SK-N-SH treated with all-trans-retinoic acid at 6 μM for 48 hours (cell line): ENCODE measurements around the gene GINS1.

Experiments used
- ARNTL ChIP-seq: fragments of 450-650 bp; formaldehyde crosslinking; IDR thresholded peaks from 2 replicates; pipeline ENCODE4 v1.5.0; 2020; ENCODE audit warnings: low read depth, mild to moderate bottlenecking, moderate library complexity, borderline replicate concordance
- CSDC2 ChIP-seq: fragments of 250-450 bp; sonication (Bioruptor Pico); IDR thresholded peaks from 2 replicates; pipeline ENCODE4 v1.5.0; 2020; ENCODE audit warnings: mild to moderate bottlenecking, moderate library complexity
- GLIS3 ChIP-seq: fragments of 250-450 bp; sonication (Bioruptor Pico); IDR thresholded peaks from 2 replicates; pipeline ENCODE4 v1.5.0; 2020; ENCODE audit warnings: mild to moderate bottlenecking, moderate library complexity
- ISL1 ChIP-seq: fragments of 250-450 bp; sonication (Bioruptor Pico); IDR thresholded peaks from 2 replicates; pipeline ENCODE4 v2.1.2; 2022; ENCODE audit warnings: mild to moderate bottlenecking, moderate library complexity
- OSR1 ChIP-seq: fragments of 250-450 bp; sonication (Bioruptor Pico); IDR thresholded peaks from 2 replicates; pipeline ENCODE4 v1.8.0; 2022; ENCODE audit warnings: moderate library complexity, mild to moderate bottlenecking, inconsistent platforms
- PATZ1 ChIP-seq: fragments of 250-450 bp; sonication (Bioruptor Pico); IDR thresholded peaks from 2 replicates; pipeline ENCODE4 v1.8.0; 2020; ENCODE audit warnings: mild to moderate bottlenecking, moderate library complexity, borderline replicate concordance
- POU6F1 ChIP-seq: fragments of 250-450 bp; sonication (Bioruptor Pico); IDR thresholded peaks from 2 replicates; pipeline ENCODE4 v1.8.0; 2021; ENCODE audit warnings: low read depth, mild to moderate bottlenecking, moderate library complexity, borderline replicate concordance
- TCF4 ChIP-seq: fragments of 250-450 bp; sonication (Bioruptor Pico); IDR thresholded peaks from 2 replicates; pipeline ENCODE4 v1.8.0; 2021; ENCODE audit warnings: mild to moderate bottlenecking, moderate library complexity, borderline replicate concordance
- ZC3H10 ChIP-seq: fragments of 250-450 bp; sonication (Bioruptor Pico); IDR thresholded peaks from 2 replicates; pipeline ENCODE4 v1.5.1; 2021; ENCODE audit warnings: mild to moderate bottlenecking, moderate library complexity
- ZFP3 ChIP-seq: fragments of 250-450 bp; sonication (Bioruptor Pico); IDR thresholded peaks from 2 replicates; pipeline ENCODE4 v1.5.0; 2020; ENCODE audit warnings: mild to moderate bottlenecking, moderate library complexity
- ZFP30 ChIP-seq: fragments of 450-650 bp; formaldehyde crosslinking; IDR thresholded peaks from 2 replicates; pipeline ENCODE4 v1.5.0; 2022; ENCODE audit warnings: mild to moderate bottlenecking, moderate library complexity
- ZNF70 ChIP-seq: fragments of 450-650 bp; formaldehyde crosslinking; IDR thresholded peaks from 2 replicates; pipeline ENCODE4 v1.5.0; 2020; ENCODE audit warnings: mild to moderate bottlenecking, moderate library complexity
- TF ChIP-seq, protein P1 (sequence below): fragments of 250-450 bp; sonication (Bioruptor Pico); IDR thresholded peaks from 2 replicates; pipeline ENCODE4 v1.5.1; 2021; ENCODE audit warnings: mild to moderate bottlenecking, moderate library complexity
- TF ChIP-seq, protein P2 (sequence below): fragments of 250-450 bp; sonication (Bioruptor Pico); IDR thresholded peaks from 2 replicates; pipeline ENCODE4 v1.5.1; 2020; ENCODE audit warnings: low read depth, mild to moderate bottlenecking, moderate library complexity

- TF ChIP-seq PATZ1, result no peak
- TF ChIP-seq POU6F1 (CRISPR knock-in tag), result no peak
- no peak for TF ChIP-seq ZFP30 (CRISPR knock-in tag)
- no peak for TF ChIP-seq ZNF70 (CRISPR knock-in tag)
- TF ChIP-seq CSDC2 (CRISPR knock-in tag), result no peak
- TF ChIP-seq, protein P1, sequence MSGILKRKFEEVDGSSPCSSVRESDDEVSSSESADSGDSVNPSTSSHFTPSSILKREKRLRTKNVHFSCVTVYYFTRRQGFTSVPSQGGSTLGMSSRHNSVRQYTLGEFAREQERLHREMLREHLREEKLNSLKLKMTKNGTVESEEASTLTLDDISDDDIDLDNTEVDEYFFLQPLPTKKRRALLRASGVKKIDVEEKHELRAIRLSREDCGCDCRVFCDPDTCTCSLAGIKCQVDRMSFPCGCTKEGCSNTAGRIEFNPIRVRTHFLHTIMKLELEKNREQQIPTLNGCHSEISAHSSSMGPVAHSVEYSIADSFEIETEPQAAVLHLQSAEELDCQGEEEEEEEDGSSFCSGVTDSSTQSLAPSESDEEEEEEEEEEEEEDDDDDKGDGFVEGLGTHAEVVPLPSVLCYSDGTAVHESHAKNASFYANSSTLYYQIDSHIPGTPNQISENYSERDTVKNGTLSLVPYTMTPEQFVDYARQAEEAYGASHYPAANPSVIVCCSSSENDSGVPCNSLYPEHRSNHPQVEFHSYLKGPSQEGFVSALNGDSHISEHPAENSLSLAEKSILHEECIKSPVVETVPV (CRISPR knock-in tag), result no peak
- TF ChIP-seq ZC3H10, result no peak
- TF ChIP-seq ARNTL (CRISPR knock-in tag), result no peak
- no peak for TF ChIP-seq OSR1 (CRISPR knock-in tag)
- TF ChIP-seq ZFP3 (CRISPR knock-in tag), result no peak
- TF ChIP-seq GLIS3 (CRISPR knock-in tag), result no peak
- no peak for TF ChIP-seq TCF4
- no peak for TF ChIP-seq ISL1 (CRISPR knock-in tag)
- TF ChIP-seq, protein P2, sequence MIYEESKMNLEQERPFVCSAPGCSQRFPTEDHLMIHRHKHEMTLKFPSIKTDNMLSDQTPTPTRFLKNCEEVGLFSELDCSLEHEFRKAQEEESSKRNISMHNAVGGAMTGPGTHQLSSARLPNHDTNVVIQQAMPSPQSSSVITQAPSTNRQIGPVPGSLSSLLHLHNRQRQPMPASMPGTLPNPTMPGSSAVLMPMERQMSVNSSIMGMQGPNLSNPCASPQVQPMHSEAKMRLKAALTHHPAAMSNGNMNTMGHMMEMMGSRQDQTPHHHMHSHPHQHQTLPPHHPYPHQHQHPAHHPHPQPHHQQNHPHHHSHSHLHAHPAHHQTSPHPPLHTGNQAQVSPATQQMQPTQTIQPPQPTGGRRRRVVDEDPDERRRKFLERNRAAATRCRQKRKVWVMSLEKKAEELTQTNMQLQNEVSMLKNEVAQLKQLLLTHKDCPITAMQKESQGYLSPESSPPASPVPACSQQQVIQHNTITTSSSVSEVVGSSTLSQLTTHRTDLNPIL (CRISPR knock-in tag), result no peak
These were observed 13.2 kb upstream of the GINS1 start for GRCh38 chr20:25394276-25394675.
